Inferior parietal cortex (tissue), 1 donor: Measurements from ENCODE around the gene INF2.

Experiments
- DNase-seq: peaks from one replicate; pipeline ENCODE4 v3.0.0-alpha.2; 2016; ENCODE audit errors: extremely low spot score

The INF2 gene

DNA sequence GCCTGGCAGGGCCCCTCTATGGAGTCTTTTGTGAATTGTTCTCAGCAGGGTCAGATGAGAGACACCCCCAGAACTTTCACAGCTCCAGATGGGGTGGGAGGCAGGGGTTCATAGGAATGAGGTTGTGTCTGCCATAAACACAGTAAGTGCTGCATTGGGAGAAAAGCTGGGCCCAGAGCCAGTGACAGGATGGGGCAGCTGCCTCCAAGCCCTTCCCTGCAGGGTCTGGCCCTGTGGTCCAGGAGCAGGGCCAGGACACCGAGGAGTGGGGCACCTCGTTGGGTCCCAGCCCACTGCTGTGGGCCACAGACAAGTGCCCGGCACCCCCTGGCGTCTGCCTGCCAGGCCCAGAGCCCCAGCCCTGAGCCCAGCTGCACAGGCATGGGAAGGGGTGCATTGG is 13.3 kb downstream of the INF2 start:
- DNase-seq: no peak

DNA sequence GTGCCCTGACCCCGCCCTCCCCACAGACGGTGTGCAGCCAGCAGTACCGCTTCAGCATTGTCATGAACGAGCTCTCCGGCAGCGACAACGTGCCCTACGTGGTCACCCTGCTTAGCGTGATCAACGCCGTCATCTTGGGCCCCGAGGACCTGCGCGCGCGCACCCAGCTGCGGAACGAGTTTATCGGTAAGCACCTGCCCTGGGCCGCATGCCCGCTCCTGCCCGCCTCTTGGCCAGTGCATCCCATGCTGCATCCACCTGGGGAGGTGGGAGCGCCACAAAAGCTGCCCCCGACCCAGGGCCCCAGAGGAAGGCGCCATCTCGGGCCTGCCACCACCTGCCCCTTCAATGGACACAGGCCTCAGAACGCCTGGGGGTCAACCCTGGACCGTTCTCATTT is 13.9 kb downstream of the INF2 start:
- DNase-seq: no peak

DNA sequence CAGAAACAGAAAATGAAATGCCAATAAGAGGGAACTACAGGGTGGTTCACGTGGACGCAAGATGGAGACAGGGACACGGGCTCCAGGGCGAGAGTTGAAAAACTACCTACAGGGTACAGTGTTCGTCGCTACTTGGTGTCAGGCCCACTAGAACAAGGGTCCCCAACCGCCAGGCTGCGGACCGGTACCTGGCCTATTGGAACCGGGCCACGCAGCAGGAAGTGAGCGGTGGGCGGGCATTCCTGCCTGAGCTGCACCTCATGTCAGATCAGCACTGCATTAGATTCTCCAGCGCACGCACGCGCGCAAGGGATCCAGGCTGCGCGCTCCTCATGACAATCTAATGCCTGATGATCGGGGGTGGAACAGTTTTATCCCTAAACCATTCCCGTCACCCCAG is 14.8 kb downstream of the INF2 start:
- no peak for DNase-seq

DNA sequence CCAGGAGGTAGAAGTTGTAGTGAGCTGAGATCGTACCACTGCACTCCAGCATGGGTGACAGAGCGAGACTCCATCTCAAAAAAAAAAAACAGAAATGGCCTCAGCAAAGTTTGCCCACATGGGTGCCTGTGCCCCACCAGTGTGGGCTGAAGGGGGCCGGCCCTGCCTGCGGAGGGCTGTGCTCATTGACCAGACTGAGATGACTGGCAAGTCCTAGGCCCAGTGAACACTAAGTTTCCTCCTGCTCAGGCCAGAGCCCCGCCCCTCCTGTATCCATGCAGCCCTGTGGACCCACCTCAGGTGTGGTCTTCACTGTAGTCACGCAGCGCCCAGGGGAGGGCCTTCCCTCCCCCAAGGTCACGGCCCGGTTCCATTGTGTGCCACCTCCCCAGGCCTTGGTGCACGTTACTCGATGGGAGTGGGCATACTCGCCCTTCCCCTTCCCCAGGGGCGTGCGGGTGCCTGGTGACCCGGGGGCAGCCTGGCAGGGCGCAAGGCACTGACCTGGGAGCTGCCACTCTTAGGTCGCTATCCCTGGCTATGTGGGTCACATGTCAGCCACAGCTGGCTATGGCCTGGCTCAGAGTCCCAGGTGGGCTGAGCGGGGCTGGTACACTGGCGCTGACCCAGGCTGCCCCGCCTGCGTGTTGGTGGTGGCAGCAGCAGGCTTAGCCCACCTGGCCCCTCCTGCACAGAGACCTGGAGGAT is 16.1 kb downstream of the INF2 start:
- DNase-seq: no peak

DNA sequence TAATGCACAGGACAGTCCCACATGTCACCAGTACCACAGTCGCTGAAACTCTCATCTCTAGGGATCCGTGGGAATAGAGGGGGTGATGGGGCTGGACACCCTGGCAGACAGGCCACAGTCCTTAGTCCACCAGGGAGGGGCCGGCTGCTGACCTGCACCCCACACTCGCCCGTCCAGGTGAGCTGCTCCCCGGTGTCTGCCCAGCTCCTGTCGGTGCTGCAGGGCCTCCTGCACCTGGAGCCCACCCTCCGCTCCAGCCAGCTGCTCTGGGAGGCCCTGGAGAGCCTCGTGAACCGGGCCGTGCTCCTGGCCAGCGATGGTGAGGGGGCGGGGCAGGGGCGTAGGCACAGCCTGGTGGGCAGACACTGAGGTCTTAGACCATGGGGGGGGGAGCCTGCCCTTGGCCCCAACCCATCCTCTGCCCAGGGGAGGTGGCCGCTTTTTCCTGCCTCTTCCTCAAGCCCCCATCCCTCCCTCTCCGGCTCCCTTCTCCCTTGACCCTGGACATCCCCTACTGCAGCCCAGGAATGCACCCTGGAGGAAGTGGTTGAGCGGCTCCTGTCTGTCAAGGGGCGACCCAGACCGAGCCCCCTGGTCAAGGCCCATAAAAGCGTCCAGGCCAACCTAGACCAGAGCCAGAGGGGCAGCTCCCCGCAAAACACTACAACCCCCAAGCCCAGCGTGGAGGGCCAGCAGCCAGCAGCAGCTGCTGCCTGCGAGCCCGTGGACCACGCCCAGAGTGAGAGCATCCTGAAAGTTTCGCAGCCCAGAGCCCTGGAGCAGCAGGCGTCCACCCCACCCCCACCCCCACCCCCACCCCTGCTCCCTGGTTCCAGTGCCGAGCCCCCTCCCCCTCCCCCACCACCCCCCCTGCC is 17.6 kb downstream of the INF2 start:
- no peak for DNase-seq

DNA sequence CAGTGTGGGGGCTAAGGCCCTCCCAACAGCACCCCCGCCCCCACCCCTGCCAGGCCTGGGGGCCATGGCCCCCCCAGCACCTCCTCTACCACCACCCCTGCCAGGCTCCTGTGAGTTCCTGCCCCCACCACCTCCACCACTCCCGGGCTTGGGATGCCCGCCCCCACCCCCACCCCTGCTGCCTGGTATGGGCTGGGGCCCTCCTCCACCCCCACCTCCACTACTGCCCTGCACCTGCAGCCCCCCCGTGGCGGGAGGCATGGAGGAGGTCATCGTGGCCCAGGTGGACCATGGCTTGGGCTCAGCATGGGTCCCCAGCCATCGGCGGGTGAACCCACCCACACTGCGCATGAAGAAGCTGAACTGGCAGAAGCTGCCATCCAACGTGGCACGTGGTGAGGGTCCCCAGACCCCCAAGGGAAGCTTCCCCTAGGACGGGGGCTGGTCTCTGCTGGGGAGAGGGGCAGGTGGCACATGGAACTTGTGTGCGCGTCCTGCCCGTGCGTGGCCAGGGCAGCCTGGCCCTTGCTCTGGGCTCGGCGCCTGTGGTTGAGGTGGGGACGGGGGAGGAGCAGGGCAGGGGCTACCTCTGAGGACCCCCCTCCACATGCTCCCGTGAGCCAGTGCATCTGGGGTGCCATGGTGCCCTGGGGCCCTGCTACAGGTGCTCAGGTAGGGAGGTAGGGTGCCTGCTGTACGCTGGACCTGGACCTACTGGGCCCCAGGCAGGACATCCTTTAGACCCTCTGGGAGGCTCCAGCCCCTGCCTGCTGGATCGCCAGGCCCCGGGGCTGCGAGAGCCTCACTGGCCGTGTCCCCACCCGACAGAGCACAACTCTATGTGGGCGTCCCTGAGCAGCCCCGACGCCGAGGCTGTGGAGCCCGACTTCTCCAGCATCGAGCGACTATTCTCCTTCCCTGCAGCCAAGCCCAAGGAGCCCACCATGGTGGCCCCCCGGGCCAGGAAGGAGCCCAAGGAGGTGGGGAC is 18.5 kb downstream of the INF2 start:
- no peak for DNase-seq

DNA sequence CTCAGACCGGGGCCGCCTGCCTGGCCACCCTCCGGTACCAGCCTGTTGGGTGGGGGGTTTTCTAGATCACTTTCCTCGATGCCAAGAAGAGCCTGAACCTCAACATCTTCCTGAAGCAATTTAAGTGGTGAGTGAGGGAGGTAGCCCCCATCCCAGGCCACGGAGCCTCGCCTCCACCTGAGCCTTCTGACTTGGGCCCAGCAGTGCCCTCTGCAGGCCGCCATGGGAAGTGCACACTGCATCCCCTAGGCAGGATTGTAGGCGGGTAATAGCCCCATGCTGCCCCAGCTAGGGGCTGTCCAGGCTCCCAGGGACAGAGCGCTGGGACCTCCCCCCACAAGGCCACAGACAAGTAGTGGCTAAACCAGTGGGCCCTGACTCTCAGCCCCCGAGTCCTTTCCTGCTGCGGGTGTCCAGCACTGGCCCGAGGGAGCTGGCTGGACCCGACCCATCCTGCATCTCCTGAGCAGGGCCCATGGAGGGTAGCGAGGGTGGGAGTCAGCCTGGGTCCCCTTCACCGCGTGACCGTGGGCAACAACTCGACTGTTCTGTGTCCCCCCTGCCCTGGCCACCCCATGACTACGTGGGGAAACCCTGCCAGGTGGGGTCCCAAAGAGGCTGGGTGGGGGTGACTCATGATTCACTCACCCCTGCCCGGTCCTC is 19.3 kb downstream of the INF2 start:
- DNase-seq: peak; percentile 75

DNA sequence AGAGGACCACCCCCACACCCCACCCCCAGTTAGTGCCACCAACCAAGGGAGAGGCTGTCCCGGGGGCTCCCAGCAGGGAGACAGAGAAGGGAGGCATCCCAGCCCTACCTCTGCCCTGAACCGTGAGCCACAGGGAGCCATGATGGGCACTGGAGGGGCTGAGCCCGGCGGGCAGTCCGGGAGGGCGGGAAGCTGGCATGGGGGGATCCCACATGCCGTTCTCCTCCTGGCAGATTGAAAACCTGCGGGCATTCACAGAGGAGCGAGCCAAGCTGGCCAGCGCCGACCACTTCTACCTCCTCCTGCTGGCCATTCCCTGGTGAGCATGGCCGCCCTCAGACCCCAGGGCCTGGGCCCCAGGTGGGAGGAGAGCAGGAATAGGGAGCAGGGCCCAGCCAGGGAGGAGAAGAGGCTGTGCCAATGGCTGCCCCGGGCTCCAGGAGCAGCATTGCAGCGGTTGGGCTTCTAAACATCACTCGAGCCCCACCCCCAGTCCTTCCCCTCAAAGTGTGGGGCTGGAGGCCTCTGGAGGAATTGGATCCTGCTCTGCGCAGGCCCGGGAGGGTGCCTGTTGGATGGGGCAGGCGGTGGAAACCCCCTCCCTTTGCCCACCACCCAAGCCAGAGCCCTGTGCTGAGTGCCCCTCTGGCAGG is 20.1 kb downstream of the INF2 start:
- no peak for DNase-seq

DNA sequence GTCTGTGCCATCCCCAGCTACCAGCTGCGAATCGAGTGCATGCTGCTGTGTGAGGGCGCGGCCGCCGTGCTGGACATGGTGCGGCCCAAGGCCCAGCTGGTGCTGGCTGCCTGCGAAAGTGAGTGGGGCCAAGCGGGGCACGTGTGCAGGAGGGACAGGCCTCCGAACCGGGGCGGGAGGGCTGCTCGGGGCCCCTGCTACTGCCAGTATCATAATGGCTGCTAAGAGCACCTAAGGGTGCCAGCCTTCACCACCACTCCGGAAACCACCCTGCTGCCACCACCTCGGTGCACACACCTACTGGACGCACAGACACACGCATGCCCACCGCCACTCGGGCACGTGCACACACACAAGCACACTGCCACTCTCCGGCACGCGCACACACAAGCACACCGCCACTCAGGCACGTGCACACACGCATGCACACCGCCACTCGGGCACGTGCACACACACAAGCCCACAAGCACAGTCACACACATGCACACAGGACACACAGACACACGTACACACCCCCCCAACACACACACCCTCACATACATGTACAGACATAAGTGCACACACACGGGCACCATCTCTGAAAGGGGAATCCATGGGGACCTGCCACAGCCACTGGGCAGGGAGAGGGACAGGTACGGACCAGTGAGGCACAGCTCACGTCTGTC is 20.8 kb downstream of the INF2 start:
- DNase-seq: no peak

DNA sequence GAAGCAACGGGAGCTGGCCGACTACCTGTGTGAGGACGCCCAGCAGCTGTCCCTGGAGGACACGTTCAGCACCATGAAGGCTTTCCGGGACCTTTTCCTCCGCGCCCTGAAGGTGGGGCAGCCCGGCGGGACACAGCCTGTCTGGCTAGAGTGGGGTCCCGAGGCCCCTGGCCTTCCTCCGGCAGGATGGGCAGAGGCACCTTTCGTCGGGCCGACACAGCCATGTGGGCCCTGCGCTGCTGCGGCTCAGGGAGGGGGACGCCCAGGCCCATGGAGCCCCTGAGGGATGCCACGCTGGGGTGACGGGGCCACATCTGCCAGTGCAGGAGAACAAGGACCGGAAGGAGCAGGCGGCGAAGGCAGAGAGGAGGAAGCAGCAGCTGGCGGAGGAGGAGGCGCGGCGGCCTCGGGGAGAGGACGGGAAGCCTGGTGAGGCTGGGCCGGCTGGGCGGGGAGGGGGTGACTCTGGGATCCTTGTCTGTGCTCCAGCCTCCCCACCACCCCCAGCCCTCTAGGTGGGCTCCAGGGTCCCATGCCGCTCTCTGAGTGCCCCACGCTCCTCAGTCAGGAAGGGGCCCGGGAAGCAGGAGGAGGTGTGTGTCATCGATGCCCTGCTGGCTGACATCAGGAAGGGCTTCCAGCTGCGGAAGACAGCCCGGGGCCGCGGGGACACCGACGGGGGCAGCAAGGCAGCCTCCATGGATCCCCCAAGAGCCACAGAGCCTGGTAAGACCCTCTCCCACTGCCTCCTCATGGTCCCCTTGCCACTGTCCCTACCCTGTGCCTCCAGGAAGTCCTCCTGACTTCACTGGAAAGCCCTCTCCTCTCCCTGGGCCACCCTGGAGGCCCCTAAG is 23.7 kb downstream of the INF2 start:
- DNase-seq: no peak

DNA sequence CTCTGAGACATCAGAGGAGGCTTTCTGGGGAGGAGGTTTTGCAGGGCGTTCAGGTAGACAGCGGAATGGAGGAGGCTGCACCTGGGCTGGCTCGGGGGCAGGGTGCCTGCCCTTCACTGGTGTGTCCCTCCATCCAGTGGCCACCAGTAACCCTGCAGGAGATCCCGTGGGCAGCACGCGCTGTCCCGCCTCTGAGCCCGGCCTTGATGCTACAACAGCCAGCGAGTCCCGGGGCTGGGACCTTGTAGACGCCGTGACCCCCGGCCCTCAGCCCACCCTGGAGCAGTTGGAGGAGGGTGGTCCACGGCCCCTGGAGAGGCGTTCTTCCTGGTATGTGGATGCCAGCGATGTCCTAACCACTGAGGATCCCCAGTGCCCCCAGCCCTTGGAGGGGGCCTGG is 24.6 kb downstream of the INF2 start:
- no peak for DNase-seq

DNA sequence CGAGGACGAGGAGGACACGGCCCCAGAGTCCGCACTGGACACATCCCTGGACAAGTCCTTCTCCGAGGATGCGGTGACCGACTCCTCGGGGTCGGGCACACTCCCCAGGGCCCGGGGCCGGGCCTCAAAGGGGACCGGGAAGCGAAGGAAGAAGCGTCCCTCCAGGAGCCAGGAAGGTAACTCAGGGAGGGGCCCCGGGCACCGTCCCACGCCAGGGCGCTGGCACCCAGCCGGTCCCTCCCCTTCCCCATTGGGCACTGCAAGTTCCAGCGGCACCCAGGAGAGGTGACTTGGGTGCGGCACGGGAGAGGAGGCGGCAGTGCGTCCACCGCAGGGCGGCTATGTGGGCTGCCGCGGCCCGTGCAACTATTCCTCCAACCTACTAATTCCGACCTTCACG is 25.3 kb downstream of the INF2 start:
- no peak for DNase-seq

DNA sequence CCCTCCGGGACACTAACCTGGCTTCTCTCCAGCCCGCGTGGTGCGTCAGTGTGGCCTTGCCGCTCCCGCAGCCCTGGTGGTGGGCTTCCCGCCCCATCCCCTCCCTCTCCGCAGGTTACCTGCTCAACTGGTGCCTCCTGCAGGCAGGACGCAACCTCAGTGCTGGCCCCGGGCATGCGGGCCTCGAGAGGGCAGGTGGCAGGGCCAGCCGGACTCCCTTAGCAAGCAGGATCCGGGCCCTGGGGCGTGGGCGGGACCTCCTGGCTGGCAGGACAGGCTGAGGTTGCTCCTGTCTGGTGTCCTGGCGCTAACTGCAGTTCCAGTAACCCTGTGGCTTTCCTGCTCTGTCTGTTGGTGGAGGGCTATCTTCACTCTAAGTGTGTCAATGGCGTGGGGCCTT is 26.0 kb downstream of the INF2 start:
- DNase-seq: no peak

DNA sequence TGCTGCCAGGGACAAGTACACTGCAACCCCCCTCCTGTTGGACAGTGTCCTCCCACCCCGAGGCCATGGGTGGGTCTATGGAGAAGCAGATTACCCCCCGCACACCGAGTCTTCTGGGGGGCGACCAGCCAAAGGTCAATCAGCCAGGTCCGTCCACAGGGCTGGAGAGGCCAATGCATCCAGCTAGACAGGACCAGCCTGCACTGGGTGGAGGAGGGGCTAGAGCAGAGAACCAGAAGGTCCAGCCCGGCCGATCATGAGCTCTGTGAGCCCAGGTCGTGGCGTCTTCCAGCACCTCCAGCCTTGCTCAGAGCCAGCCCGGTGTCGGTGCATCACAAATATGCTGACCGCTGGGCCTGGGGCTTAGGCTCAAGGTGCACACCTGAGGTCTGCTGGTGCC is 26.5 kb downstream of the INF2 start:
- no peak for DNase-seq

DNA sequence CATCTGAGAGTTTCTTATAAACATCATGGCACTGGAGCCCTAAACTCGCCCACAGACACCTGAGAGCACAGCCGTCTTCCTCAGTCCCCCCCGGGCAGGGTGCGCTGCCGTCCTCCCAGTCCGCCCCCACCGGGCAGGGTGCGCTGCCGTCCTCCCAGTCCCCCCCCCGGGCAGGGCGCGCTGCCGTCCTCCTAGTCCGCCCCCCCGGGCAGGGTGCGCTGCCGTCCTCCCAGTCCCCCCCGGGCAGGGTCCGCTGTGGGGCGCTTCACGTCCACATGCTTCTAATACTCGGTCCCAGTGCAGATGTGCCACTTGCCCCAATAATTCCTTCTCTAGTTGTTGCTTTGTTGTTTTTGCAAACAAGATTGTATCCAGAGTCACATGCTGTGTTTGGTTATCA is 27.7 kb downstream of the INF2 start:
- DNase-seq: no peak

DNA sequence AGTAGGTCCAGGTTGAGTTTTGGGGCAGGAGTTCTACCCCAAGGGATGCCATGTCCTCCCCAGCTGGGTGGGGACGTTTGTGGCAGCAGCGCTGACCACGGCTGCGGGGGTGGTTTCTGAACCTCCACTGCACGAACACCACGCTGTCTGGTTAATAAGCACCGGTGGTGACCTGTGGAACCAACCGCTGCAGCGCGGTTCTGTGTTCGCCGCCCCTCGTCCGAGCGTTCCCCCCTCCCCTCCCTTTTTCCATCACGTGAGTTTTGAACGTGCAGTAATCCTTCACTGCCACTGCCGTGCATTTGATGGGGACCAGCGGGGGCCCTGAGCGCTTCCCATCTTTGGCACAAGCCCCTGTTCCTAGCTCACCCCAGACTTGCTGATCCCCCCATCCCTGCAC is 28.2 kb downstream of the INF2 start:
- DNase-seq: no peak

DNA sequence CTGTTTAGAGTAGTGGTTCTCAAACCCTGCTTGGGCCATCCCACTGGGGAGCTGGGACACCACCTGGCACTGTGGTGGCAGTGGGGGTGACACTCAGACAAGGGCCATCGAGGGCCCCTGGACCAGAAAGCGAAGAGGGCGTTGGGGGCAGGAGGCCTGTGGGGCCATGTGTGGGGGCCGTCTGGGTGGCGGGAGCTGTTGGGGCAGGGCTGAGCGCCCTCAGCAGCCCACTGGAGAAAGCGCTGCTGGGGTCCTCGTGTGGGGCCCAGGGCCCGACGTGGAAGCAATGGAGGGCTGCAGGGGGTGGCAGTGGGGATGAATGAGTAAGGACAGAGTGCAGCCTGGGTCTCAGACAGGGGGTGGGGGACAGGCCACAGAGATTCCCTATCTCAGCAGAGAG is 28.7 kb downstream of the INF2 start:
- DNase-seq: no peak

DNA sequence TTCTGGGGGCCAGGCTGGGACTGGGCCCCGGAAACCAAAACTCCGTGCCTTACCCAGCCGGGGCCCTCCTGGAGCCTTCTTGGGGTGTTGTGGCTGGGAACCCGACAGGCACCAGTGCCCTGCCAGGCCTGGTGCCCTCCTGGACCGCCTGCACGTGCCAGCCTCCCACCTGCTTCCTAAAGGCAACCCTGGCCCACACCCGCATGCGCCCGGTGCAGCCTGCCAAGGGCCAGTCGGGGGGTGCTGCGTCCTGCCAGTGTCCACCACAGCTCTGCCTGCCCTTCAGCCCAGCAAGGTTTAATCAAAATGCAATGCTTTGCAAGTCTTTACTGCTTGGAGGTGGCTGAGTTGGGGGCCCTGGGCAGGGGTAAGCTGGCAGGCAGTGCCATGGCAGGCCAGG is 29.5 kb downstream of the INF2 start:
- DNase-seq: no peak

DNA sequence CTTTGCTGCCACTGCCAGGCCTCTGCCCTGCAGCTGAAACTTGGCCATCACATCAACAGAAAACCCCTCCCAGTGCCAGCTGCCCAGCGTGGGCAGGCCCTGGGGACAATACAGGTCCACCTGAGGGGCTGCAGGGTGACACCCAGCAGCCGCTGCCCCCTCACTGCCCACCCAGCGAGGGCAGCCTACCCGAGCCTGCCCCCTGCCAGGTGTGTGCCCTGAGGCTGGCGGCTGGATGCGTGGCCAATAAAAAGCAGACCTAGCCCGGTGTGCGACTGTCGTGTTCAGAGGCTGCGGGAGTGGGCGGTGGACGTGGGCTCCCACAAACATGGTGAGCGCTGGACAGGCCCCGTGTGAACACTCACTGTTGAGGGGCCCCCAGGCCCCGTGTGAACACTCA is 29.9 kb downstream of the INF2 start:
- no peak for DNase-seq
